H9 (cell line): ENCODE measurements around the gene DBNDD1. TPM values are rescaled to one million over a fixed set of nuclear protein-coding genes. Genes with fewer than 3 reads are reported as not detected.

Source experiments
- DNase-seq: peaks from one replicate; pipeline ENCODE4 v3.0.0-alpha.2; 2017
- H2AFZ ChIP-seq: one replicate; pipeline ENCODE4 v1.6.1; 2013; ENCODE audit warnings: mild to moderate bottlenecking, low read length, control low read depth, moderate library complexity
- H2AK5ac ChIP-seq: 2 replicates; pipeline ENCODE4 v1.6.1; 2013; ENCODE audit warnings: low read length, control low read depth, mixed read lengths; ENCODE audit not compliant: insufficient read length
- H2BK120ac ChIP-seq: one replicate; pipeline ENCODE4 v1.6.1; 2013; ENCODE audit warnings: low read depth, mild to moderate bottlenecking, low read length, control low read depth, inconsistent platforms; ENCODE audit not compliant: poor library complexity, severe bottlenecking
- H2BK12ac ChIP-seq: 2 replicates; pipeline ENCODE4 v1.6.1; 2013; ENCODE audit warnings: low read length, control low read depth, mixed read lengths, low read depth; ENCODE audit not compliant: insufficient read length
- H2BK15ac ChIP-seq: 2 replicates; pipeline ENCODE4 v1.6.1; 2013; ENCODE audit warnings: low read depth, low read length, control low read depth
- H2BK20ac ChIP-seq: one replicate; pipeline ENCODE4 v1.6.1; 2013; ENCODE audit warnings: low read depth, mild to moderate bottlenecking, low read length, control low read depth, inconsistent platforms; ENCODE audit not compliant: poor library complexity, severe bottlenecking
- H2BK5ac ChIP-seq: 2 replicates; pipeline ENCODE4 v1.6.1; 2013; ENCODE audit warnings: low read length, control low read depth, mixed read lengths; ENCODE audit not compliant: insufficient read length
- H3K14ac ChIP-seq: 2 replicates; pipeline ENCODE4 v1.6.1; 2013; ENCODE audit warnings: low read length, control low read depth; ENCODE audit not compliant: insufficient read depth
- H3K18ac ChIP-seq: 2 replicates; pipeline ENCODE4 v1.6.1; 2013; ENCODE audit warnings: low read depth, mild to moderate bottlenecking, mixed read lengths, low read length, control low read depth; ENCODE audit not compliant: insufficient read length
- H3K23ac ChIP-seq: 2 replicates; pipeline ENCODE4 v1.6.1; 2013; ENCODE audit warnings: low read length, control low read depth, mixed read lengths, low read depth; ENCODE audit not compliant: insufficient read length
- H3K23me2 ChIP-seq: 2 replicates; pipeline ENCODE4 v1.6.1; 2013; ENCODE audit warnings: low read depth, mild to moderate bottlenecking, mixed read lengths, low read length, control low read depth; ENCODE audit not compliant: insufficient read length, poor library complexity, severe bottlenecking
- H3K27ac ChIP-seq: 2 replicates; pipeline ENCODE4 v1.5.1; 2013; ENCODE audit warnings: low read length, control low read depth, mixed read lengths, low read depth; ENCODE audit not compliant: insufficient read length
- H3K27me3 ChIP-seq: 2 replicates; pipeline ENCODE4 v1.6.1; 2013; ENCODE audit warnings: low read length, control low read depth, inconsistent platforms; ENCODE audit not compliant: insufficient read depth
- H3K4ac ChIP-seq: 2 replicates; pipeline ENCODE4 v1.6.1; 2013; ENCODE audit warnings: low read depth, mild to moderate bottlenecking, control low read depth, inconsistent platforms, low read length, moderate library complexity
- H3K4me1 ChIP-seq: 2 replicates; pipeline ENCODE4 v1.6.1; 2013; ENCODE audit warnings: low read length, control low read depth, inconsistent platforms; ENCODE audit not compliant: insufficient read depth
- H3K4me2 ChIP-seq: 2 replicates; pipeline ENCODE4 v1.6.1; 2013; ENCODE audit warnings: low read length, control low read depth, mixed read lengths; ENCODE audit not compliant: insufficient read length, insufficient read depth
- H3K56ac ChIP-seq: 2 replicates; pipeline ENCODE4 v1.6.1; 2013; ENCODE audit warnings: low read depth, mild to moderate bottlenecking, mixed read lengths, low read length, control low read depth; ENCODE audit not compliant: insufficient read length
- H3K79me1 ChIP-seq: 2 replicates; pipeline ENCODE4 v1.6.1; 2013; ENCODE audit warnings: low read depth, mild to moderate bottlenecking, moderate library complexity, low read length, control low read depth, inconsistent platforms; ENCODE audit not compliant: insufficient read depth, poor library complexity, severe bottlenecking
- H3K79me2 ChIP-seq: 2 replicates; pipeline ENCODE4 v1.6.1; 2013; ENCODE audit warnings: low read length, control low read depth, inconsistent platforms; ENCODE audit not compliant: insufficient read depth
- H3K9ac ChIP-seq: 2 replicates; pipeline ENCODE4 v1.6.1; 2013; ENCODE audit warnings: low read length, control low read depth, mixed read lengths; ENCODE audit not compliant: insufficient read length; ENCODE audit errors: extremely low read depth
- H3K9me3 ChIP-seq: one replicate; pipeline ENCODE4 v1.6.1; 2013; ENCODE audit warnings: low read depth, low read length, inconsistent platforms; ENCODE audit not compliant: control insufficient read depth
- H3T11ph ChIP-seq: one replicate; pipeline ENCODE4 v1.6.1; 2013; ENCODE audit warnings: mild to moderate bottlenecking, low read length, control low read depth, inconsistent platforms
- H4K20me1 ChIP-seq: one replicate; pipeline ENCODE4 v1.6.1; 2013; ENCODE audit not compliant: control insufficient read depth, insufficient read length, insufficient read depth
- H4K5ac ChIP-seq: 2 replicates; pipeline ENCODE4 v1.6.1; 2013; ENCODE audit warnings: low read depth, mild to moderate bottlenecking, mixed read lengths, low read length, control low read depth; ENCODE audit not compliant: insufficient read length
- H4K8ac ChIP-seq: replicated peaks from 2 replicates; pipeline ENCODE4 v1.6.1; 2013; ENCODE audit warnings: low read length, control low read depth, mixed read lengths, low read depth; ENCODE audit not compliant: insufficient read length
- H4K91ac ChIP-seq: 2 replicates; pipeline ENCODE4 v1.6.1; 2013; ENCODE audit warnings: low read depth, mild to moderate bottlenecking, moderate library complexity, mixed read lengths, low read length, control low read depth; ENCODE audit not compliant: insufficient read length
- H3K27ac Mint-ChIP-seq, 3 experiments: 2 replicates in 2 of 3; 3 replicates in 1 of 3; pipeline ENCODE4 v1.8.0; 2020 to 2021; ENCODE audit warnings: mixed read lengths in 3 of 3, mild to moderate bottlenecking in 1 of 3, moderate library complexity in 1 of 3
- H3K27me3 Mint-ChIP-seq: 2 replicates; pipeline ENCODE4 v1.8.0; 2021; ENCODE audit warnings: low read depth, mild to moderate bottlenecking, moderate library complexity, mixed read lengths
- H3K36me3 Mint-ChIP-seq, 3 experiments: 2 replicates in 2 of 3; 3 replicates in 1 of 3; pipeline ENCODE4 v1.8.0; 2020 to 2021; ENCODE audit warnings: low read depth in 3 of 3, mixed read lengths in 3 of 3; ENCODE audit not compliant: insufficient read depth in 1 of 3
- H3K4me1 Mint-ChIP-seq, 2 experiments: 2 replicates each; pipeline ENCODE4 v1.8.0; 2020; ENCODE audit warnings: mixed read lengths in 2 of 2
- H3K4me3 Mint-ChIP-seq, 2 experiments: 2 replicates in 1 of 2; 3 replicates in 1 of 2; pipeline ENCODE4 v1.8.0; 2020 to 2021; ENCODE audit warnings: mild to moderate bottlenecking in 2 of 2, mixed read lengths in 2 of 2, moderate library complexity in 1 of 2
- H3K9me3 Mint-ChIP-seq, 2 experiments: 2 replicates in 1 of 2; 3 replicates in 1 of 2; pipeline ENCODE4 v1.8.0; 2020; ENCODE audit warnings: mild to moderate bottlenecking in 2 of 2, mixed read lengths in 2 of 2, moderate library complexity in 1 of 2
- WGBS: extraction: QIAGEN DNeasy Blood & Tissue Kit; methylation state at CpG from one replicate; pipeline ENCODE4 v1.1.7; 2013; ENCODE audit warnings: missing lambda C conversion rate, low lambda C conversion rate, mixed read lengths; ENCODE audit not compliant: insufficient read length; ENCODE audit errors: extremely low coverage; 5-methylcytosine and 5-hydroxymethylcytosine counted together
- total RNA-seq: library from RNA; stranded (reverse); gene quantifications from 2 replicates; pipeline ENCODE4 v1.2.1, GENCODE V29; 2021
- TF ChIP-seq, protein P1 (sequence below): fragments of 200-600 bp; sonication (generic); conservative IDR thresholded peaks from 3 replicates; pipeline ENCODE4 v1.8.0; 2021; ENCODE audit warnings: antibody characterized with exemption, mild to moderate bottlenecking

The DBNDD1 gene
- total RNA-seq, 1 experiment from 2014 or later: 87.3 TPM

GRCh38 chr16:90047714-90048346, 28.6 kb upstream of the DBNDD1 start:
- no peak overlapping the region for H2BK12ac ChIP-seq
- no peaks in the 10 kb centered on the region for H3K9me3 ChIP-seq
- peak overlapping the region; percentile 48 for H3K4me2 ChIP-seq
- no peaks in the 10 kb centered on the region for H3K79me1 ChIP-seq
- H3K4me1 ChIP-seq: no peaks in the 10 kb centered on the region
- no CpG with 5 or more reads among the region's 59 CpGs for WGBS
- H3K18ac ChIP-seq: no peak overlapping the region
- H3K79me2 ChIP-seq: no peaks in the 10 kb centered on the region
- H4K20me1 ChIP-seq: no peaks in the 10 kb centered on the region
- DNase-seq: peak; percentile 52
- H3K27me3 ChIP-seq: no peaks in the 10 kb centered on the region
- no peak overlapping the region for H2BK20ac ChIP-seq
- TF ChIP-seq, protein P1, sequence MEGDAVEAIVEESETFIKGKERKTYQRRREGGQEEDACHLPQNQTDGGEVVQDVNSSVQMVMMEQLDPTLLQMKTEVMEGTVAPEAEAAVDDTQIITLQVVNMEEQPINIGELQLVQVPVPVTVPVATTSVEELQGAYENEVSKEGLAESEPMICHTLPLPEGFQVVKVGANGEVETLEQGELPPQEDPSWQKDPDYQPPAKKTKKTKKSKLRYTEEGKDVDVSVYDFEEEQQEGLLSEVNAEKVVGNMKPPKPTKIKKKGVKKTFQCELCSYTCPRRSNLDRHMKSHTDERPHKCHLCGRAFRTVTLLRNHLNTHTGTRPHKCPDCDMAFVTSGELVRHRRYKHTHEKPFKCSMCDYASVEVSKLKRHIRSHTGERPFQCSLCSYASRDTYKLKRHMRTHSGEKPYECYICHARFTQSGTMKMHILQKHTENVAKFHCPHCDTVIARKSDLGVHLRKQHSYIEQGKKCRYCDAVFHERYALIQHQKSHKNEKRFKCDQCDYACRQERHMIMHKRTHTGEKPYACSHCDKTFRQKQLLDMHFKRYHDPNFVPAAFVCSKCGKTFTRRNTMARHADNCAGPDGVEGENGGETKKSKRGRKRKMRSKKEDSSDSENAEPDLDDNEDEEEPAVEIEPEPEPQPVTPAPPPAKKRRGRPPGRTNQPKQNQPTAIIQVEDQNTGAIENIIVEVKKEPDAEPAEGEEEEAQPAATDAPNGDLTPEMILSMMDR: no peak
- Mint-ChIP-seq H3K27me3 (peaks cover 2% of the 10 kb centered on the region; the same call in 1 of the 2 replicates), H3K9me3 (peaks cover 4 to 6% of the 10 kb centered on the region in 2 experiments; a peak in 3 of 5 replicates), H3K4me3 (peak overlapping the region; percentile 12 to 63; a peak in 2 of 5 replicates), H3K36me3 (peaks cover 0 to 13% (median 9%) of the 10 kb centered on the region in 3 experiments; a peak in 4 of 7 replicates), H3K4me1 (peaks cover 8% of the 10 kb centered on the region in 2 experiments), H3K27ac (no peak overlapping the region)
- H2BK15ac ChIP-seq: no peak overlapping the region
- no peak overlapping the region for H2AFZ ChIP-seq
- no peak overlapping the region for H2BK5ac ChIP-seq
- H2AK5ac ChIP-seq: no peak overlapping the region
- H3K14ac ChIP-seq: no peak overlapping the region
- no peak overlapping the region for H2BK120ac ChIP-seq
- no peak overlapping the region for H4K5ac ChIP-seq
- no peak overlapping the region for H3K23ac ChIP-seq
- no peak overlapping the region for H3K27ac ChIP-seq
- H3K56ac ChIP-seq: no peak overlapping the region
- H3K23me2 ChIP-seq: peaks cover 8% of the 10 kb centered on the region
- no peak overlapping the region for H3K4ac ChIP-seq
- no peak overlapping the region for H3T11ph ChIP-seq
- no peak overlapping the region for H3K9ac ChIP-seq
- no peak overlapping the region for H4K91ac ChIP-seq
- no peak overlapping the region for H4K8ac ChIP-seq
